ENCODE data around the gene SLC4A11. TPM values are rescaled to one million over a fixed set of nuclear protein-coding genes. Genes with fewer than 3 reads are reported as not detected.

SLC4A11 gene
- polyA plus RNA-seq, 1 donor from 2014 or later, result 0.19 TPM

DNA sequence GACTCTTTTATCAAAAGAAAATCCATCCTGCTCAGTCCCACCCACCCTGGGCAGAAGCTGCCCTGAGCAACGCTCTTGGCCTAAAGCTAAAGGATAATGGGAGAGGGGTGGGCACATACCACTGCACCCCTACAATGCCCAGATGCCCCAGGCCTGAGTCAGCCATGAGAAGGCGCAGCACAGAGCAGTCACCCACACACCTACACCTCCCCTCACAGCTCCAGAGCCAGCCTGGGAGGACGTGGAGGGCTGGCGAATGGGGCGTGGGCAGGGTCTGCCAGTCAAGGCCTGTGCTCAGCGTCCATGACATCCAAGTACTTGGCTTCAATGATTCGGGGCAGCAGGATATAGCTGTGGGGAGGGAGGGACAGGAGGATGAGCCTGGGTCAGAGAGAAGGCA is 11.5 kb downstream of the SLC4A11 start:
- Histone ChIP-seq H3K36me3 (ENCODE audit: insufficient read depth, low read length) (no peaks in the 10 kb centered on the region), H3K27ac (ENCODE audit: low read length) (no peak overlapping the region), H4K20me1 (ENCODE audit: insufficient read depth) (no peaks in the 10 kb centered on the region), H3K9ac (ENCODE audit: low read length) (no peak overlapping the region), H3K79me2 (replicated peaks; ENCODE audit: insufficient read depth, low read length) (no peaks in the 10 kb centered on the region), H3K27me3 (ENCODE audit: insufficient read depth, low read depth, low read length) (no peaks in the 10 kb centered on the region), H3K9me3 (ENCODE audit: low read length) (no peaks in the 10 kb centered on the region), H3F3A (ENCODE audit: insufficient read depth, low read length, poor library complexity, severe bottlenecking) (no peaks in the 10 kb centered on the region), H3K9me2 (ENCODE audit: insufficient read depth, low read length) (no peaks in the 10 kb centered on the region), H3K4me2 (ENCODE audit: low read length) (no peak overlapping the region), H3K4me3 (ENCODE audit: low read length) (no peak overlapping the region), H2AFZ (ENCODE audit: low read depth, low read length) (no peak overlapping the region)
- TF ChIP-seq SMC3 (conservative IDR thresholded peaks at IDR 0.05; ENCODE audit: poor library complexity) (no peak), TAF1 (IDR thresholded peaks at IDR 0.05; ENCODE audit: low read depth) (no peak), RAD21 (conservative IDR thresholded peaks at IDR 0.05) (no peak), EP300 (conservative IDR thresholded peaks at IDR 0.05; ENCODE audit: poor library complexity, severe bottlenecking) (no peak), POLR2AphosphoS5 (IDR thresholded peaks at IDR 0.05) (no peak)
- TF ChIP-seq, protein P1, sequence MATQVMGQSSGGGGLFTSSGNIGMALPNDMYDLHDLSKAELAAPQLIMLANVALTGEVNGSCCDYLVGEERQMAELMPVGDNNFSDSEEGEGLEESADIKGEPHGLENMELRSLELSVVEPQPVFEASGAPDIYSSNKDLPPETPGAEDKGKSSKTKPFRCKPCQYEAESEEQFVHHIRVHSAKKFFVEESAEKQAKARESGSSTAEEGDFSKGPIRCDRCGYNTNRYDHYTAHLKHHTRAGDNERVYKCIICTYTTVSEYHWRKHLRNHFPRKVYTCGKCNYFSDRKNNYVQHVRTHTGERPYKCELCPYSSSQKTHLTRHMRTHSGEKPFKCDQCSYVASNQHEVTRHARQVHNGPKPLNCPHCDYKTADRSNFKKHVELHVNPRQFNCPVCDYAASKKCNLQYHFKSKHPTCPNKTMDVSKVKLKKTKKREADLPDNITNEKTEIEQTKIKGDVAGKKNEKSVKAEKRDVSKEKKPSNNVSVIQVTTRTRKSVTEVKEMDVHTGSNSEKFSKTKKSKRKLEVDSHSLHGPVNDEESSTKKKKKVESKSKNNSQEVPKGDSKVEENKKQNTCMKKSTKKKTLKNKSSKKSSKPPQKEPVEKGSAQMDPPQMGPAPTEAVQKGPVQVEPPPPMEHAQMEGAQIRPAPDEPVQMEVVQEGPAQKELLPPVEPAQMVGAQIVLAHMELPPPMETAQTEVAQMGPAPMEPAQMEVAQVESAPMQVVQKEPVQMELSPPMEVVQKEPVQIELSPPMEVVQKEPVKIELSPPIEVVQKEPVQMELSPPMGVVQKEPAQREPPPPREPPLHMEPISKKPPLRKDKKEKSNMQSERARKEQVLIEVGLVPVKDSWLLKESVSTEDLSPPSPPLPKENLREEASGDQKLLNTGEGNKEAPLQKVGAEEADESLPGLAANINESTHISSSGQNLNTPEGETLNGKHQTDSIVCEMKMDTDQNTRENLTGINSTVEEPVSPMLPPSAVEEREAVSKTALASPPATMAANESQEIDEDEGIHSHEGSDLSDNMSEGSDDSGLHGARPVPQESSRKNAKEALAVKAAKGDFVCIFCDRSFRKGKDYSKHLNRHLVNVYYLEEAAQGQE (IDR thresholded peaks at IDR 0.05; ENCODE audit: borderline replicate concordance), result no peak

- Histone ChIP-seq H3K36me3 (ENCODE audit: insufficient read depth, low read length) (no peaks in the 10 kb centered on the region), H3K27me3 (ENCODE audit: insufficient read depth, low read depth, low read length) (no peaks in the 10 kb centered on the region), H3K79me2 (replicated peaks; ENCODE audit: insufficient read depth, low read length) (no peaks in the 10 kb centered on the region), H2AFZ (ENCODE audit: low read depth, low read length) (no peak overlapping the region), H3K9me2 (ENCODE audit: insufficient read depth, low read length) (no peaks in the 10 kb centered on the region), H3K27ac (ENCODE audit: low read length) (no peak overlapping the region), H3K9ac (ENCODE audit: low read length) (no peak overlapping the region), H3K4me3 (ENCODE audit: low read length) (no peak overlapping the region), H4K20me1 (ENCODE audit: insufficient read depth) (no peaks in the 10 kb centered on the region), H3F3A (ENCODE audit: insufficient read depth, low read length, poor library complexity, severe bottlenecking) (no peaks in the 10 kb centered on the region), H3K4me2 (ENCODE audit: low read length) (no peak overlapping the region), H3K9me3 (ENCODE audit: low read length) (no peaks in the 10 kb centered on the region)
- TF ChIP-seq SMC3 (conservative IDR thresholded peaks at IDR 0.05; ENCODE audit: poor library complexity) (no peak), TAF1 (IDR thresholded peaks at IDR 0.05; ENCODE audit: low read depth) (no peak), POLR2AphosphoS5 (IDR thresholded peaks at IDR 0.05) (no peak)
- TF ChIP-seq, protein P2, sequence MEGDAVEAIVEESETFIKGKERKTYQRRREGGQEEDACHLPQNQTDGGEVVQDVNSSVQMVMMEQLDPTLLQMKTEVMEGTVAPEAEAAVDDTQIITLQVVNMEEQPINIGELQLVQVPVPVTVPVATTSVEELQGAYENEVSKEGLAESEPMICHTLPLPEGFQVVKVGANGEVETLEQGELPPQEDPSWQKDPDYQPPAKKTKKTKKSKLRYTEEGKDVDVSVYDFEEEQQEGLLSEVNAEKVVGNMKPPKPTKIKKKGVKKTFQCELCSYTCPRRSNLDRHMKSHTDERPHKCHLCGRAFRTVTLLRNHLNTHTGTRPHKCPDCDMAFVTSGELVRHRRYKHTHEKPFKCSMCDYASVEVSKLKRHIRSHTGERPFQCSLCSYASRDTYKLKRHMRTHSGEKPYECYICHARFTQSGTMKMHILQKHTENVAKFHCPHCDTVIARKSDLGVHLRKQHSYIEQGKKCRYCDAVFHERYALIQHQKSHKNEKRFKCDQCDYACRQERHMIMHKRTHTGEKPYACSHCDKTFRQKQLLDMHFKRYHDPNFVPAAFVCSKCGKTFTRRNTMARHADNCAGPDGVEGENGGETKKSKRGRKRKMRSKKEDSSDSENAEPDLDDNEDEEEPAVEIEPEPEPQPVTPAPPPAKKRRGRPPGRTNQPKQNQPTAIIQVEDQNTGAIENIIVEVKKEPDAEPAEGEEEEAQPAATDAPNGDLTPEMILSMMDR (IDR thresholded peaks at IDR 0.05; ENCODE audit: poor library complexity, severe bottlenecking), result no peak
- TF ChIP-seq, protein P1 (IDR thresholded peaks at IDR 0.05; ENCODE audit: borderline replicate concordance), result no peak
Measured at GRCh38 chr20:3226864-3227263, 12.1 kb downstream of the SLC4A11 start.
